ENCODE measurements around the gene HNF4A.

DNA sequence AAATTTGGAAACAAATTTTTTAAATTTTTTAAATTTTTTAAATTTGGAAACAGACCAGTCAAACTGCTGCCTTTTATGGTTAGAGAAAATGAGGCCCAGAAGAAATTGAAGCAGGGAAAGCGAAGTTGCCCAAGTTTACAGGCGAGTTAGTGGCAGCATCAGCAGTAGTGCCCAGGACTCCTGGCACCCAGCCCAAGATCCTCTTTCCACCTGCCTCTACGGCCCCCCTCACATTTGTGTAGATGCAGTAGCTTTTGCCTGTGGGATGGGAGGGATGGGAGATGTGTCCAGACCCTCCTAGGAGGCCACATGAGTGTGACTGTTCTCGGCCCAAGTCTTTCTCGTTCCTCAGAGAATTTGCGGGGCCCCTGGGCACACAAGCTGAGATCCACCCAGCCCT is 49.8 kb downstream of the HNF4A start:
- TF ChIP-seq HDGF (IDR thresholded peaks at IDR 0.05; ENCODE audit: borderline replicate concordance): no peak
- TF ChIP-seq FOXK2 (IDR thresholded peaks at IDR 0.05): no peak
- TF ChIP-seq SUZ12 (IDR thresholded peaks at IDR 0.05): no peak
- TF ChIP-seq LEF1 (IDR thresholded peaks at IDR 0.05; ENCODE audit: borderline replicate concordance): no peak
- no peak for TF ChIP-seq FOXA1 (IDR thresholded peaks at IDR 0.05)
- TF ChIP-seq TARDBP (IDR thresholded peaks at IDR 0.05): no peak
- TF ChIP-seq FOXM1 (IDR thresholded peaks at IDR 0.05; ENCODE audit: borderline replicate concordance): no peak
- TF ChIP-seq L3MBTL2 (conservative IDR thresholded peaks at IDR 0.05): no peak
